WI38 (cell line): ENCODE measurements around the gene KIF26A.

Source experiments
- H3K4me3 ChIP-seq: 2 replicates; pipeline ENCODE4 v1.5.1; 2011; ENCODE audit warnings: low read depth, mild to moderate bottlenecking, control low read depth, low read length
- CTCF ChIP-seq: IDR thresholded peaks from 2 replicates; pipeline ENCODE4 v1.5.1; 2012; ENCODE audit warnings: low read depth, mild to moderate bottlenecking, control low read depth, low read length

The KIF26A gene

GRCh38 chr14:104201496-104201895, 63.1 kb downstream of the KIF26A start:
- TF ChIP-seq CTCF = no peak
- no peak overlapping the region for H3K4me3 ChIP-seq

- TF ChIP-seq CTCF = no peak
Measured at GRCh38 chr14:104202259-104203070, 64.1 kb downstream of the KIF26A start.

GRCh38 chr14:104203071-104203425, 64.7 kb downstream of the KIF26A start:
- TF ChIP-seq CTCF = no peak
- H3K4me3 ChIP-seq = no peak overlapping the region

More at GRCh38 chr14:104202259-104203070, 64.1 kb downstream of the KIF26A start:
- no peak overlapping the region for H3K4me3 ChIP-seq

GRCh38 chr14:104204660-104205149, 66.3 kb downstream of the KIF26A start:
- no peak overlapping the region for H3K4me3 ChIP-seq
- no peak for TF ChIP-seq CTCF

- TF ChIP-seq CTCF = no peak
- H3K4me3 ChIP-seq = no peak overlapping the region
Measured at GRCh38 chr14:104205781-104206180, 67.4 kb downstream of the KIF26A start.

- no peak for TF ChIP-seq CTCF
- H3K4me3 ChIP-seq = no peak overlapping the region
Measured at GRCh38 chr14:104206281-104206904, 68.0 kb downstream of the KIF26A start.
